HTR-8/SVneo (cell line): Measurements from ENCODE around the gene UBAP2.

ENCODE experiments used
- DNase-seq: peaks from one replicate; pipeline ENCODE4 v3.0.0; 2011; ENCODE audit warnings: low spot score, mixed read lengths; ENCODE audit not compliant: insufficient read length
- FAIRE-seq: peaks from 2 replicates; lab custom pipeline; 2011; peaks lifted over from hg19 to GRCh38; lab: Jason Lieb, UNC

The UBAP2 gene, protein sequence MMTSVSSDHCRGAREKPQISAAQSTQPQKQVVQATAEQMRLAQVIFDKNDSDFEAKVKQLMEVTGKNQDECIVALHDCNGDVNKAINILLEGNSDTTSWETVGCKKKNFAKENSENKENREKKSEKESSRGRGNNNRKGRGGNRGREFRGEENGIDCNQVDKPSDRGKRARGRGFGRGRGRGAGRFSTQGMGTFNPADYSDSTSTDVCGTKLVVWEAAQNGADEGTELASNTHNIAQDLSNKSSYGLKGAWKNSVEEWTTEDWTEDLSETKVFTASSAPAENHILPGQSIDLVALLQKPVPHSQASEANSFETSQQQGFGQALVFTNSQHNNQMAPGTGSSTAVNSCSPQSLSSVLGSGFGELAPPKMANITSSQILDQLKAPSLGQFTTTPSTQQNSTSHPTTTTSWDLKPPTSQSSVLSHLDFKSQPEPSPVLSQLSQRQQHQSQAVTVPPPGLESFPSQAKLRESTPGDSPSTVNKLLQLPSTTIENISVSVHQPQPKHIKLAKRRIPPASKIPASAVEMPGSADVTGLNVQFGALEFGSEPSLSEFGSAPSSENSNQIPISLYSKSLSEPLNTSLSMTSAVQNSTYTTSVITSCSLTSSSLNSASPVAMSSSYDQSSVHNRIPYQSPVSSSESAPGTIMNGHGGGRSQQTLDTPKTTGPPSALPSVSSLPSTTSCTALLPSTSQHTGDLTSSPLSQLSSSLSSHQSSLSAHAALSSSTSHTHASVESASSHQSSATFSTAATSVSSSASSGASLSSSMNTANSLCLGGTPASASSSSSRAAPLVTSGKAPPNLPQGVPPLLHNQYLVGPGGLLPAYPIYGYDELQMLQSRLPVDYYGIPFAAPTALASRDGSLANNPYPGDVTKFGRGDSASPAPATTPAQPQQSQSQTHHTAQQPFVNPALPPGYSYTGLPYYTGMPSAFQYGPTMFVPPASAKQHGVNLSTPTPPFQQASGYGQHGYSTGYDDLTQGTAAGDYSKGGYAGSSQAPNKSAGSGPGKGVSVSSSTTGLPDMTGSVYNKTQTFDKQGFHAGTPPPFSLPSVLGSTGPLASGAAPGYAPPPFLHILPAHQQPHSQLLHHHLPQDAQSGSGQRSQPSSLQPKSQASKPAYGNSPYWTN

DNA sequence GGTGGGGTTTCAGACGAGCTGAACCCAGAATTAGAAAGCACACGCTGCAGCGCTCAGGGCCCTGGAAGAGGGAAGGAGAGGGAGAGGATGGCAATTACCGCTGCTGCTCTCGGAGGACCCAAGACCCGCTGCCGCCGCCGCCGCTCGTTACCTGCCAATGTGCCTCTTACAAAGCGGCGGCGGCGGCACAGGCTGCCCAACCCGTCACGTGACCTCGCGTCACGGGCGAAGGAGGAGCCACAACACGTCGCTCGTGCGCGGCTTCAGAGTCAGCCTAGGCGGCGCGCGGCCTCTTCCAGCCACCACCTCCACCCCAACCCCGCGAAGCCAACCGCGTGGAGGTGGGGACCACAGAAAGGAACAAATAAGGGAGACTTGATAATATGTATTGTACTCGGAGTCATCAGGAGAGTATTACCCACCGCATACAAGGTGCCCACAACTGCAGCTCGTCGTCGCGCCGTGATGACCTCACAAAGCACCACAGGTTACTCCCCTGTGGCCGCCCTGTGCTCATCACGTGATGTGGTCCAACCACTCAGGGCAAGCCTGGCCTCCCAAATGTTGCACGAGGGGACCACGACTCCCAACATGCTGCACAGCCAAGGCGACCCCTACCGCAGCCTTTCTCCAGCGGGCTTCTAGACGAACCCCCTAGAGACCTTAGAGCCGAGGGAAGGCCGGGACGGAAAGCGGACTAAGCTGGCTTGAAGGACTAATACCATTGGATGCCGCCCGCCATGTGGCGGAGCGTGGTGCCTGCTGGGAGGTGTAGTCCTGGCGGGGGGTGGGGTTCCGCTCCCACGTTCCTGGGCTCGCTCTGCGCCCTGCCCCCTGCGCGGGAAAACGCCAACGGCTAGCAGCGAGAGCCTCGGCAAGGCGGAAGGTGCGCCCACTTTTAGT is at the start of gene UBAP2:
Gene UBAP2, minus strand, starts transcription at position 161 of the 903 bp plus-strand sequence. CDS start 31,739 bp downstream, outside the sequence.
- DNase-seq: peak; percentile 91
- peak; percentile 54 for FAIRE-seq

DNA sequence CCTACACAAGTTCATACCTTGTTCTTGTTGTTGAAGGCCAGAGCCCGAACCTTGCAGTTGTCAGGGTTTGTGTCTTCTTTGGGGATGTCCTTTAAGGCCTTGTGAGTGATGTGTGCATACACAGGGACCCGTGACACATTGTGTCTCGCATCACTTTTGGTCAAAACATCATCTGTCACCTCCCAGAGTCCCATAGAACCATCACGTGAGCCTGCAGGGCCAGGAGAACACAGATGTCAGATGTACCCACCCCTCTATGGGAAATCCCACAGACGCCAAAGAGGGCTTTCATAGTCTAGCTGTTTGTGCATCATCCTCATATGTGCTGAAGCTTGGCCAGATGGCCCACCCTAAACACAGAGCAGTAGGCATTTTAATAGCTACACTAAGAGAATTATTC is 49.6 kb upstream of the UBAP2 start:
- FAIRE-seq (no peak), DNase-seq (no peak)

DNA sequence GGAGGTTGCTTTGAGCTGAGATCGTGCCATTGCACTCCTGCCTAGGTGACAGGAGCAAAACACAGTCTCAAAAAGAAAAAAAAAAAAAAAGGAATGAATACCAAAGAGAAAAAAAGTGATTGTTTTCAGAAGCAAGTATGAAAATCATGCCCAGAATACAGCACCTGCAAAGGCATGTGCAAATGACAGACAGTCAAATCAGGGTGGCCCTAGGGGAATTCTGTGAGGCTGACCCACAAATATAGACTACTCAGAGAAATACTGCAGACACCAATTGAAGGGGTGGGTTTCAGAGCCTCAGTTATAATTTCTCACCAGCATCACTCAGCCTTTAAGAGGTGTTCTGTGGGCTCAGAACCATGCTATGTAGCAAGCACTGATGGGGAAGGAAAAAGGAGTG is 49.2 kb upstream of the UBAP2 start:
- DNase-seq (no peak), FAIRE-seq (no peak)

DNA sequence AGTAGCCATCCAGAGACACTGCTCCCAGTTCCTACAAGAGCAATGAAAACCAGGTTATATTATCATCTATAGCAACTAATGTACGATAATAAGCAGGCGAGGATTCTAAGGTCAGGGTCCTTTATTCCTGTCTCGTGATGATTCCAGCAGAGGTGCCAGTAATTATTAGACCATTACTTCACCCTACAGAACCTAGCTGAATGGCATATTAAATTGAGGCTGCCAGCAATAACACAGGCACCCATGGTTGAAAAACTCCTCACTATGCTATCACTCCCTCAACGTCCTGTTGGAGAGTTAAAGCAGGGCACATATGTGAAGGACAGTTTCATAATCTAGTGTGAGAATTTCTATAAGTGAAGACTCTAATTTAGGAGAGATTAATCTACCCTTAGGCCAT is 48.1 kb upstream of the UBAP2 start:
- no peak for FAIRE-seq
- no peak for DNase-seq

DNA sequence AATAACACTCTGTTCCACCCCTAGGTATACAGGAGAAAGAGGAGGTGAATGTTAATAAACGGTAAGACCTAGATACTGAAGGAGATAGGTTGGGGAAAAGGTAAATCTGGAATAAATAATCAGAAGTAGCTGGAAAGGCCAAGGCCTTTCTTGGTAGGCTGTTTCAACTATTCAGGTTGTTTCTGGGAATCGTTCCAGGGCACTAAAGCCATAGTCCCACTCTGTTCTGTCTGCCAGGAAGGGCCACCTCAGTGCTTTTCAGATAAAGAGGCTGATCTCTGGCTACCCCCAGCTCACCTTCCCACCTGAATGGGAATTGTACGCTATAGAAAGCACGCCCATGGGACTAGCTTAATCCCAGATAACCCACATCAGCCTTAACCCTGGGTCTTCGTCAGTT is 44.9 kb upstream of the UBAP2 start:
- FAIRE-seq (no peak), DNase-seq (no peak)

DNA sequence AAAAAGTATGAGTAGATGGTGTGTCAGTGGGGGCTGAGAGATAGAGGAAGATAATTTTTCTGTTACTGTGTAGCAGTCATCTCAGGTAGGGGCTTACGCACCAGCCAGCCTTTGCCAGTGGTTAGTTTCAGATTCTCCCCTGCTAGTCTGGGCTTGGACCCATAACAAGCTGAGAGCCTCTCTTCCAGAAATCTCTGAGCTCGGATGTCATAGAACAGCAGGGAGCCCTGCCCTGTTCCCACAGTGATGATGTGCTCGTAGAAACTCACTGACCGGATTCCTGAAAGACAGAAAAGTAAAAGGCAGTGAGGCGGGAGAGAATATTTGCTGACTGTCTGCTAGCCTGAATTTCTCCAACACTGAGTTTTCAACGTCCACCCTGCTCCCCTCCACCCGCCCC is 40.6 kb upstream of the UBAP2 start:
- DNase-seq (no peak), FAIRE-seq (no peak)

DNA sequence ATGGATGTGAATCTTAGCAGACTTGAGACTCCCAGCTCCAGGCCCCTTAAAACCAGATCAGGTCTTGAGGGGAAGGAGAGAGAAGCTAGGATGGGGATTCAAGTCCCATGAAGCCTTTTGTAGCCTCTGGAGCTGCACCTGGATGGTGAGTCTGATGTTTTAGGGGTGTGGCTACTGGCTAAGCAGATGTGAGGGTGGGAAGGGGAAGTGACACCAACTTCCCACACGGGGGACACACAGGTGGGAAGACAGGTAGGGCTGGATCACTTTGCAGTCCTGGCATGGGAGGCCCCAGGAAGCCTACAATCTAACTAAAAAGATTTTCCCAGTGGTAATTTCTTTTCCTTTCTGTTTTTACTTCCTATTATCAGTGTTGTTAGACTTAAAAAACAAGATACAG is 38.7 kb upstream of the UBAP2 start:
- FAIRE-seq (no peak), DNase-seq (no peak)

DNA sequence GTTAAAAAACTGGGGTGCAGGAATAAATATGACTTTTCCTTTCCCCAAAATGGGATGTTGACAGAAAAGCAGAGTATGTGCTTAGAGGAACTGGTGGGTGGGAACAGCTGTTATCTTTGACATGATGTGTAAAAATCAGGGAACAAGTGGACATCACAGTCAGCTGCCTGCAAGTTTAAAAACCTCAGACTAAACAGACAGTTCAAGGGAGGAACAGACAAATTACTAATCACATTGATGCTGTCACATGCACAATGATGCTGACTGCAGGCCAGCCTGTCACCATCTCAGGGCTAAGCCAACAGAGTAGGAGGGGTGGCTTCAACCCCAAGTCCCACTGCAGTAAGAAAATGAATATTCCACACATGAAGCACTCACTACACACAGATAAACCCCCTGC is 38.2 kb upstream of the UBAP2 start:
- no peak for FAIRE-seq
- no peak for DNase-seq

DNA sequence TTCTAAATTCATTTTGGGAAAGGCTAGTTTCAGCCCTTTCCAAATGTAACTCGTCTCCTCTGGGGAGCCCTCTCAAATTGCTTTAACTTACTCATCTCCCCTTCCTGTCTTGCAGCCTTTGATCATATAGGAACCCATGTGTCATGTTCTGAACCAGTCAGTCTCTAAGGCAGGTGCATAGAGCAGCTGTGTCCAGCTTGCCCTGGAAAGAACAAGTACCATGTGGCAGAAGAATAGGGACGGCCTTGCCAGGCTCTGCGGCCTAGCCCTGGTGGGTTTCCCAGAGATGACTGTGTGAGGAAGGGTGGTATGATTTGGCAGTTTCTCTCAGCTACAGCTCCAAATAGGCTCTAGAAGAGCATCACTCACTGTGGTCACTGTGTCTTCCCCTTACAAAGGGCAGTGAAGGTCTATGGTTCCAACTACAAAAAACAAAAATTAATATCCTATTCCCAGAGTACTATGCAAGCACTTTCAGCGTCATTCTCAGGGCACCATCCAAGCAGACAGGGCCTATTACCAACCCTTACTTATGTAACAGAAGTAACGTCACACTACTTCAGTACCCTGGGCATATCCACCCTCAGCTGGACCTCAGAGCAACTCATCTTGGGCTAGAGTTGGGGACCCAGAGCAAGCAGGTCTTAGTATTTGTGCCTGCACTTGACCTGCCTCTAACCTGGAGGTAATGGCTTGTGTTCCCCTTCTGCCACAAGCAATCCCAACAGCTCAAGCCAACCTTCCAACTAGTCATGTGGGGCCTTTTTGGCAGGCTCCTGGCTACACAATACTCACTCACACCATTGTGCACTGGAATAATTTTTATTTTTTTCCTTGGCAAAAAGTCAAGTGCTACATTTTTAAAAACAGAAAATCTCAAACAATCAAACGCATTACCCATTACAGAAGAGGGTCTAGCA is 37.2 kb upstream of the UBAP2 start:
- DNase-seq: no peak
- no peak for FAIRE-seq

DNA sequence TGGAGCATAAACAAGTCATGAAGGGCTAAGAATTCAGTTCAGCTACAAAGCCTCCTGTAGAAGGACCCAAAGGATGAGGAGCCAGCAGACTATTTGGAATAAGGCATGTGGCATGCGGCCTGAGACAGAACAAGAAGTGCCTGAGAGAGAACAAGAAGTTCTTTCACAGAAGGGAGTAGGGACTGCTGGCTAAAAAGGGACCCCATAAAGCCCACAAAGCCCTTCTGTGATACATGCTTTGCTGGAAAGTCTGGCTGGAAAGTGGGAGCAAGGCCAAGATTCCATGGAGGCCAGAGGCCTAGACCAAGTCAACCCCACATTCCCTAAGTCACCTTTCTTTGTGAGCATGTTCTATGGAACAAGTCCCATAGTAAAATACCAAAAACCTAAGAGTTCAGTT is 35.9 kb upstream of the UBAP2 start:
- FAIRE-seq: no peak
- DNase-seq: no peak

DNA sequence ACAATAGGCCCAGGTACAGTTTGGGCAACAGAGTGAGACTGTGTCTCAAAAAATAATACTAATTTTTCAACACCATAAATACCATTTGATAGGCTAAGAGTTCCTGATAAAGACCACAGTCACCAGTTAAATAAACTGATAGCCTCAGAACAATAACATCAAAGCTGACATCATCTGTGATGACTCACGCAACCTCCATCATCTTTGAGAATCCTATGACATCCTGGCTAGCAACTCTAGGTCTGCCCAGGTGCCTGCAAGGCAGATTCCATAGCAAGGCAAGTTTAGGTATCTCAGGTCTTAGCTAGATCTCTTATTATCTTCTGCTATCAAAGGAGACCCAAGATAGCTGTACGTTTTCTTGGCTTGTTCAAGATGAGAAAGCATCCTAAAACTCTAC is 30.5 kb upstream of the UBAP2 start:
- DNase-seq (peak; percentile 31), FAIRE-seq (no peak)

DNA sequence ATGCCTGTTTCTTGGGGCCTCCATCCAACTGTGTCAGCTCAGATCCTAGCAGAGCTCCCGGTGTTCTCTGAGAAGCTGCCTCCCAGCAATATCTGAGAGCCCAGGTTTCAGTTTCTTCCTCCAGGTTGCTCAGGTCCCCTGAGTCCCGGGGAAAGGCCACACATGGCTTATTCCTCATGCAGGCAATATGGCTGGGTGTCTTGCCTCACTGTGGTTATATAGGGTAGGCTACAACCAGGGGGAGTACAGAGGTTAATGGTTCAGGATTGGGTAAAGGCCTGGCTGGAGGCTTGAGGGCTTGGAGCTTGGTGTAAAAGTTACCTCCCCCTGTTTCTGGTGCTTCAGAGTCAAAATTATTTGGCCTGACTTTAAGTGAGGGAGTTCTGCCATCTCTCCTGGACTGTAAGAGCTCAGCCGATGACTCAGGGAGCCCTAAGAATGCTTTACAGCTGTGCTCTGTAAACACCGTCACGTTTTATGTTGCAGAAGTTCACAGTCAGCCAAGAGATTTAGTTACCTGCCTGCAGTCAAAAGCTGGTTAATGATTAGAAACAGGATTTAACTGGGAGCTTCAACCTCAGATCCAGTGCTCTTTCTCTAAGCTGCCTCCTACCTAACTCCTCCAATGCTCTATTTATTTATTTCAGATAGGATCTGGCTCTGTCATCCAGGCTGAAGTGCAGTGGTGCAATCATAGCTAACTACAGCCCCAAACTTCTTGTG is 24.3 kb upstream of the UBAP2 start:
- DNase-seq (peak; percentile 41), FAIRE-seq (no peak)

DNA sequence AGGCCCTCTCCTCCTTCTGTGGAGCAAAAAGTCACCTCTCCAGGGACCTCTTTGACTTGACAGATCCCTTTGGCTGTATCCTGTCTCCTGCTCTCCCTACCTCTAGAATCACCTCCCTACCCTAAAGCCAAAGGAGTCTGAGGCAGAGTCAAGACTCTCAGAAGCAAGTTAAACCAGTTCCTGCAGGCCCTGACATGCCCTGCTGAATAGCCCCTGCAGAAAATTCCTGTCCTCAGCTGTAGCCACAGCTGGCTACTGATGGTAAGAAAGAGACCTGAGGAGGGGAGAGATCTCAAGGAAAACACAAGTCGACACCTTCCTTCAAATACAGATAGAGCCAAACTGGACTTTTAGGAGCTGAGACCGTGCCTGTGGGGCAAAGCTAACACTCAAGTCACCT is 23.7 kb upstream of the UBAP2 start:
- DNase-seq: peak; percentile 27
- no peak for FAIRE-seq

DNA sequence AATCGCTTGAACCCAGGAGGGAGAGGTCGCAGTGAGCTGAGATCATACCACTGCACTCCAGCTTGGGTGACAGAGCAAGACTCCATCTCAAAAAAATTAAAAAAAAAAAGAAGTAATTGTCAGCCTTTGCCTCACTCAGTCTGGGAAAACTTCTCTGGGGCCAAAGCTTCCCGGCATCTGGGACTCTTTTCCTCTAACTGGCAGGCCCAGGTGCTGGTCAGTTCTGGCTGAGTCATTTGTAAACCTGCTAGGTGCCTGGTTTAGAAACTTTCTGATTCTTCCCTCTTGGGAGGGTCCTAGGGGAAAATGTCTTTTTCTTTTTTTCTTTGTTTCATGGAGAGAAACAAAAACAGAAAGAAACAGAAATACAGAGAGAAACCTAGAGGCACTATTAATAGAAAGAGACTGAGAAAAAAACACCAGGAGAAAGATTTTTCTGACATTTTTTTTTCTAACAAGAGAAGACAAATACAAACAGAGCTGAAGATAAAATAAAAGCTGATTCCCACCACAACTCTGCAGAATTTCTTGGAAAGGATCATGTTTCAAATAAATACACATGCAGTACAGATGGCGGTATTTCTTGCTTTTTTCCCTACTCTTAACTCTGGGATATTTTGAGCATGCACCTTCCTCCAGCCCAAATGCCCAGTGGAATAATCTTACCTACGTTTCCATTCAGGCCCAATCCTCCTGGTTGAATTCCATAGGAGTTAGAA is 22.1 kb upstream of the UBAP2 start:
- FAIRE-seq: no peak
- no peak for DNase-seq

DNA sequence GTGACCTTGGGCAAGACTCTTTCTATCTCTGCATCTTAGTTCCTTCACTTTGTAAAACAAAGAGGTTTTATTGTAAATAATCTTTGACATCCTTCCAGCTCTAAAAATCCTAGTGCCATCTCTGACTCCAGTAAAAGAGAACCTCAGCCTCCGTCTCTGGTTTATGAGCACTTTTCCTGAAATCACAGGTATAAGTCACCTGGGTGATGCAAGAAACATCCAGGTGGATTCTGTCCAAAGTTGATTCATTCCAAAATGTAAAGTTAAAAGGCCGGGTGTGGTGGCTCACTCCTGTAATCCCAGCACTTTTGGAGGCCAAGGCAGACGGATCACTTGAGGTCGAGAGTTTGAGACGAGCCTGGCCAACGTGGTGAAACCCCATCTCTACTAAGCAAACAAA is 21.1 kb upstream of the UBAP2 start:
- DNase-seq (no peak), FAIRE-seq (no peak)

DNA sequence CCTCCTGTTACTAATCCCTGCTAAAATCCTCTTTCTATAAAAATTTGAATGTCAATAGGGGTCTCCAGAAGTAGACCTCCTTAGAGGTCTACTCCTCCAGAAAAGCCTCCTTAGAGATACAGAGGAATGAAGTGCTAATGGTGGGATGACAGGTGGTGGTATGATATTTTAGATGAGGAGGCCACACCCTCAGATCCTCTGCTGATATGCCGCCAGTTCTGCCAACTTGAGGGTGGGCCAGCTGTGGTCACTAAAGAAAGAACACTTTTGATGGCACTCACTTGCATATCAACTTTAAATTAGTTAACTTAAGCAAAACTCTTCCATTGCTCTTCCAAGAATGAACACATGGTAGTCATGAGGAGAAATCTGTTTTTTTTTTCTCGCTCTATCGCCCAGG is 16.9 kb upstream of the UBAP2 start:
- FAIRE-seq (no peak), DNase-seq (no peak)

DNA sequence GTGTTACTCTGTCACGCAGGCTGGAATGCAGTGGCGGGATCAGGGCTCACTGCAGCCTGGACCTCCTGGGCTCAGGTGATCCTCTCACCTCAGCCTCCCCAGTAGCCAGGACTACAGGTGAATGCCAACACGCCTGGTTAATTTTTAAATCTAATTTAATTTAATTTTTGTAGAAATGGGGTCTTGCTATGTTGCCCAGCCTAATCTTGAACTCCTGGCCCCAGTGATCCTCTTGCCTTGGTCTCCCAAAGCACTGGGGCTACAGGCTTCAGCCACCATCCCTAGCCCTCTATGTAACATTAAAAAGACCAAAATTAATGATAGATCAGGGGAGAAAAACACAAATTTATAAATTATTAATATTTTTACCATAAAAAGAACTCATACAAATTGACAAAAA is 11.3 kb upstream of the UBAP2 start:
- DNase-seq (no peak), FAIRE-seq (no peak)

DNA sequence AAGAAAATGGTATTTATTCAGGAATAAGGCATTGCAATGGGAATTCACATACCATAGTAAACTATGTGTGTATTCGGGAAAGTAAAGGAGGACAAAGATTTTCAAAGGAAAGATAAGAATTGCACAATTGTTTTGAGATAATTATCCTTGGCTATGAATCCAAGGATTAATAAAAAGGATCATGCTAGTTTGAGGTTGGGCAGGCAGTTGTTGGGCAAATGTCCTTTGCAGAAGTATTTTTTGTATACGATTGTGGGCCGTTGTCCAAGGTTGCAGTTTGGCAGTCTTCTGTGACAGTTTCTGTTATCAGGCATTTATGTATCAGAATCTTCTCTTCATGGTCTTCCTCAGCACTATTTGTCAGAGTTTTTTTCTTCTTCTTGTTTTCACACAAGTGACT is 10.6 kb upstream of the UBAP2 start:
- FAIRE-seq: no peak
- DNase-seq: no peak
